ENCODE data around the gene DCAF6. TPM values are rescaled to one million over a fixed set of nuclear protein-coding genes. Genes with fewer than 3 reads are reported as not detected.

Gene DCAF6
- total RNA-seq, 1 experiment from 2014 or later, result 34.7 TPM

DNA sequence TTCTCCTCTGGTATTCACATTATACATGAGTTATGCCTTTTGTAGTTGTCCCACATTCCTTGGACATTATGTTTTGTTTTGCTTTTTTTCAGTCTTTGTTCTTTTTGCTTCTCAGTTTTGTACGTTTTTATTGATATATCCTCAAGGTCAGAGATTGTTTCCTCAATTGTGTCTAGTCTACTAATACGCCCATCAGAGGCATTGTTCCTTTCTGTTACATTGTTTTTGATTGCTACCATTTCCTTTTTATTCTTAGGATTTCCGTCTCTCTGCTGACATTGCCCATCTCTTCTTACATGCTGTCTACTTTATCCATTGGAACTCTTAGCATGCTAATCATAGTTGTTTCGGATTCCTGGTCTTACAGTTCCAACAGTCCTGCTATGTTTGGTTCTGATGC lies 28.2 kb downstream of the DCAF6 start:
- Histone ChIP-seq H3K4me3 (no peak overlapping the region), H3K4me1 (no peaks in the 10 kb centered on the region), H3K27me3 (no peaks in the 10 kb centered on the region), H3K9me3 (replicated peaks) (no peaks in the 10 kb centered on the region), H3K27ac (no peak overlapping the region), H3K36me3 (peaks cover 11% of the 10 kb centered on the region)
- no peak for DNase-seq

DNA sequence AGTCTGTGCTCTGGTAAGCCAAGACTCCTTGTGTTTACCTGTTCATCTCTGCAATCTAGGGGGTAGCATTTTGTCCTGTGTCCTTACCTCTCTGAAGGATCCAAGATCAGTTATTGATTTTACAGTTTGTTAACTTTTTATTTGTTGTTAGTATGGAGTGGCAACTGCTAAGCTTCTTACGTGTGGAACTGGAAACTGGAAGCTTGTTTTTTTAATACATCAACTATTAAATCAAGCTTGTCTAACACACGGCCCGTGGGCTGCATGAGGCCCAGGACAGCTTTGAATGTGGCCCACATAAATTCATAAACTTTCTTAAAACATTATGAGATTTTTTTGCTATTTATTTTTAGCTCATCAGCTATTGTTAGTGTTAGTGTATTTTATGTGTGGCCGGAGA lies 29.6 kb downstream of the DCAF6 start:
- Histone ChIP-seq H3K27ac (no peak overlapping the region), H3K4me1 (no peaks in the 10 kb centered on the region), H3K4me3 (no peak overlapping the region), H3K27me3 (no peaks in the 10 kb centered on the region), H3K36me3 (peaks cover 13% of the 10 kb centered on the region), H3K9me3 (replicated peaks) (no peaks in the 10 kb centered on the region)
- no peak for DNase-seq

DNA sequence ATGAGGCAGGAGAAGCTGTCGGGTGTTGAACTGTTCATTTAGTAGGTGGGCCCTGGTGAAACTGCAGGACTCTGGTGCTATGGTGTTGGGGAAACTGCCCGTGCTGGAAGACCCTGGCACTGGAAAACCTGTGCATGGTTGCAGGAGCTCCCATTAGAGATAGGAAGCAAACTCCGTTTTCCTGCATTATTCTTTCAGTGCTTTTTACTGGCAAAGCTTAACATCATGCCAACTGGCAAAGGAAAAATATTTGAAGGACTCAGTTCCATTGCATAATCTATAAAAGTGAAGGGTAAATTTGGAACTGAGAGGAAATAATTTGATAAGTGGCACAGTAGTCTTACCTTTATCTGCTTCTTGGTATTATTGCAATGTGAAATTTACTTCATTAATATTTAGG lies 32.1 kb downstream of the DCAF6 start:
- no peak overlapping the region for H3K4me3 ChIP-seq
- no peaks in the 10 kb centered on the region for H3K4me1 ChIP-seq
- no peak for DNase-seq
- no peak overlapping the region for H3K27ac ChIP-seq
- H3K9me3 ChIP-seq (replicated peaks), result no peaks in the 10 kb centered on the region
- H3K36me3 ChIP-seq, result peaks cover 15% of the 10 kb centered on the region
- no peaks in the 10 kb centered on the region for H3K27me3 ChIP-seq

DNA sequence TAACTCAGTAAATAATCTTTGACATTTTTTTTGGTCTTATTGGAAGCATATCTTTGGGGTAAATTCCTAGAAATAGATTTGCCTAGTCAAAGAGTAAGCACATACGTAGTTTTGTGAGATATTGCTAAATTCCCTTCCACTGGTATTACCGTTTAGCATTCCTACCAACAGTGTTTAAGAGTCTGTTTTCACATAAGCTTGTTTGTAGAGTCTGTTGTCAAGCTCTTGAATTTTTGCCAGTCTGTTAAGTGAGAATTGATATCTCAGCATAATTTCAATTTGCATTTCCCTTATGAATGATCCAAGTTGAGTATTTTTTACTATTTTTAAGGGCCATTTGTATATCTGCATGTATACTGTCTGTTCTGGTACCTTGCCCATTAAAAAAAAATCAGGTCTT lies 37.3 kb downstream of the DCAF6 start:
- no peak overlapping the region for H3K4me3 ChIP-seq
- no peaks in the 10 kb centered on the region; the same call in 1 of the 2 replicates for H3K9me3 ChIP-seq (replicated peaks)
- H3K27ac ChIP-seq, result no peak overlapping the region
- no peaks in the 10 kb centered on the region for H3K27me3 ChIP-seq
- H3K36me3 ChIP-seq, result peaks cover 13% of the 10 kb centered on the region
- no peaks in the 10 kb centered on the region for H3K4me1 ChIP-seq
- no peak for DNase-seq

DNA sequence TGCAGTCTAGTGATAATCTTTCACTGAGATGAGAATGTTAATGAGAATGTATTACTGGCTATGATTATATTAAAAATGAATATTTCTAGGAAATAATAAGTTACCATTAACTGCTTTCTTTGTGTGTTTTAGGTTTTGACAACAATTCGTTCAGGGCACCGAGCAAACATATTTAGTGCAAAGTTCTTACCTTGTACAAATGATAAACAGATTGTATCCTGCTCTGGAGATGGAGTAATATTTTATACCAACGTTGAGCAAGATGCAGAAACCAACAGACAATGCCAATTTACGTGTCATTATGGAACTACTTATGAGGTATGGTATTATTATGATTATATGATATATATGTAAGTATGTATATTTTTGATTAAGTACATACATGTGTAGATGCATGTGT lies 38.2 kb downstream of the DCAF6 start:
- no peak overlapping the region for H3K4me3 ChIP-seq
- no peaks in the 10 kb centered on the region; the same call in 1 of the 2 replicates for H3K9me3 ChIP-seq (replicated peaks)
- no peaks in the 10 kb centered on the region for H3K4me1 ChIP-seq
- no peak overlapping the region for H3K27ac ChIP-seq
- no peak for DNase-seq
- no peaks in the 10 kb centered on the region for H3K27me3 ChIP-seq
- H3K36me3 ChIP-seq, result peaks cover 9% of the 10 kb centered on the region

DNA sequence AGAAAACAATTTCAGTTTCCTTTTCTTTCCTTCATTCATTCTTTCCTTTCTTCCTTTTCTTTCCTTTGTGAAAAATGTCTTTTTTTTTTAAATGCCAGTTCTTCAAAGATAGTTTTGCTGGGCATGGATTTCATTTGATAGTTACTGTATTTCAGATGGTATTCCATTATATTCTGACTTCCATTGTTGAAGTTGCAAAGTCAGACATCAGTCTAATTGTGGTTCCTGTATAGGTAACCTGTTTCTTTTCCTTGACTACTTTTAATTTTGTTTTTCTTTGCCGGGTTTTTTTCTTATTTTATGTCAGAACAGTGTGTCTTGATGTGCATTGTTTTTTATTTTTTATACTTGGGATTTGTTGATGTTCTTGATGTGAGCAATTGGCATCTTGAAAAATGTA lies 40.8 kb downstream of the DCAF6 start:
- no peaks in the 10 kb centered on the region for H3K27me3 ChIP-seq
- H3K4me3 ChIP-seq, result no peak overlapping the region
- no peaks in the 10 kb centered on the region; the same call in 1 of the 2 replicates for H3K9me3 ChIP-seq (replicated peaks)
- DNase-seq, result no peak
- no peak overlapping the region for H3K27ac ChIP-seq
- no peaks in the 10 kb centered on the region for H3K4me1 ChIP-seq
- H3K36me3 ChIP-seq, result peaks cover 7% of the 10 kb centered on the region

DNA sequence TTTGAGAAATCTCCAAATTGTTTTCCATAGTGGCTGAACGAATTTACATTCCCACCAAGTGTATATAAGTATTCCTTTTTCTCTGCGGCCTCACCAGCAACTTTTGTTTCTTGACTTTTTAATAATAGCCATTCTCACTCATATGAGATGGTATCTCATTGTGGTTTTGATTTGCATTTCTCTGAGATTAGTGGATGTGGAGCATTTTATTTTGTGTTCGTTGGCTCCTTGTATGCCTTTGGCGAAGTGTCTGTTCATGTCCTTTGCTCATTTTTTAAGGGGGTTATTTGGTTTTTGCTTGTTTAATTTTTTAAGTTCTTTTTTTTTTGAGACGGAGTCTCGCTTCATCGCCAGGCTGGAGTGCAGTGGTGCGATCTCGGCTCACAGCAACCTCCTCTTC lies 45.5 kb downstream of the DCAF6 start:
- Histone ChIP-seq H3K9me3 (replicated peaks) (peaks cover 3% of the 10 kb centered on the region; the same call in 1 of the 2 replicates), H3K27me3 (no peaks in the 10 kb centered on the region), H3K4me1 (no peaks in the 10 kb centered on the region), H3K36me3 (peaks cover 13% of the 10 kb centered on the region; the same call in 1 of the 2 replicates), H3K4me3 (no peak overlapping the region), H3K27ac (no peak overlapping the region)
- no peak for DNase-seq

DNA sequence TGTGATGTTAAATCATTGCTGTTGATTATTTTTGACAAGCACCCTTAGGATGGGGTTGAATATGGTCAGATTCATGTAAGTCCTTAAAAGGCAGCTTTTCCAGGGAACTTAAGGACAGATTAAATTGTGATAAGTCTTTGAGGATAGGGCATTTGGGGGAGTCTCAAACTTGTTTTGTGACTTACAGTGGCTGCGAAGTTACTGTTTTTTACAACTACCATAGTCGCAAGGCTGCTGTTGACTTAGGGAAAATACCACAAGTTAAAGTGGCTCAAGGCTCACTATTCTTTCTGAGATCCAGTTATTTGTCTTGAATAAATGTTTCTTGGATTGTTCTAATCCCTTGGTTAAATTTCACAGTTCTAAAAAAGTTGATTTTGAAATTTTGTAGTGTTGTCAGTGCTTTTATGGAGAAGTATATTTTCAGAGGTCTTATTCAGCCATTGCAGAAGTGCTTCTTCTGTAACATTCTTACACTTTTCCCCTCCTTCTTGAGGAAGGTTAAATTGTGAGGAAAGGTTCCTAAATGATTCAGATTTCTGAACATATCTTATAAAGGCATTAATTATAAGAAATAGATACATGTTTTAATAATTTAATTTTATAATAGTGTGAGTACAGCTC lies 47.4 kb downstream of the DCAF6 start:
- peaks cover 15% of the 10 kb centered on the region; the same call in 1 of the 2 replicates for H3K36me3 ChIP-seq
- DNase-seq, result no peak
- H3K27ac ChIP-seq, result no peak overlapping the region
- no peak overlapping the region for H3K4me3 ChIP-seq
- H3K4me1 ChIP-seq, result no peaks in the 10 kb centered on the region
- no peaks in the 10 kb centered on the region for H3K27me3 ChIP-seq
- 0 out of 2 replicates have a peak, but pooled peaks cover 3% of the 10 kb centered on the region for H3K9me3 ChIP-seq (replicated peaks)

DNA sequence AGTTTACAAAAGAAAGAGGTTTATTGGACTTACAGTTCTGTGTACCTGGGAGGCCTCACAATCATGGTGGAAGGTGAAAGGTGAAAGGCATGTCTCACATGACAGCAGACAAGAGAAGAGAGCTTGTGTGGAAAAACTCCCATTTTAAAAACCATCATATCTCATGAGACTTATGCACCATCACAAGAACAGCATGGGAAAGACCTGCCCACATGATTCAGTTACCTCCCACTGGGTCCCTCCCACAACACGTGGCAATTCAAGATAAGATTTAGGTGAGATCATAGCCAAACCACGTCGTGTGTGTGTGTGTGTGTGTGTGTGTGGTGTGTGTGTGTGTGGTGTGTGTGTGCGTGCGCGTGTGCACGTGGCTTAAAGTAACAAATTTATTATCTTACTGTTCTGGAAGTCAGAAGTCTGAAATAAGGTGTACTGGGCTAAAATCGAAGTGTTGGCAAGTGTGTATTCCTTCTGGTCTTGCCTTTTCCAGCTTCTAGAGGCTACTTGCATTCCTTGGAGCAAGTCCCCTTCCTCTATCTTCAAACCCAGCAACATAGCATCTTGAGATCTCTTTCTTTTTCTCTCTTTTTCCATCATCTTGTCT lies 48.5 kb downstream of the DCAF6 start:
- H3K4me3 ChIP-seq, result no peak overlapping the region
- H3K36me3 ChIP-seq, result peaks cover 15% of the 10 kb centered on the region; the same call in 1 of the 2 replicates
- no peaks in the 10 kb centered on the region for H3K4me1 ChIP-seq
- no peak for DNase-seq
- H3K27ac ChIP-seq, result no peak overlapping the region
- 0 out of 2 replicates have a peak, but pooled peaks cover 3% of the 10 kb centered on the region for H3K9me3 ChIP-seq (replicated peaks)
- no peaks in the 10 kb centered on the region for H3K27me3 ChIP-seq

DNA sequence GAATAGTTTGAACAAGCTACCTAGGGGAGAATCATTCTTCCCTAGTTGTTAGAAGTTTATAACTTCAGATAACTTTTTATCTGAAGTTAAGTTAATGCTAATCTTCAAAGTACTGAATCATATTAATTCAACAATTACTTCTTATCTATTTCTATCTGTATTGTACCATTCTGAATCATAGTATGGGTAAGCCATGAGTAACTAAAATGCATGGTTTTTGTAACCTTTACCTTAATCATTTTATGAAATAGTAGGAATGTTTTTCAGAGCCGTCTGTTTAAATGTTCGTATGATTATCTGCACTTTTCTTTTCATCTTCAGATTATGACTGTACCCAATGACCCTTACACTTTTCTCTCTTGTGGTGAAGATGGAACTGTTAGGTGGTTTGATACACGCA lies 50.7 kb downstream of the DCAF6 start:
- Histone ChIP-seq H3K27ac (no peak overlapping the region), H3K36me3 (peaks cover 15% of the 10 kb centered on the region; the same call in 1 of the 2 replicates), H3K4me3 (no peak overlapping the region), H3K4me1 (no peaks in the 10 kb centered on the region), H3K27me3 (no peaks in the 10 kb centered on the region), H3K9me3 (replicated peaks) (0 out of 2 replicates have a peak, but pooled peaks cover 3% of the 10 kb centered on the region)
- no peak for DNase-seq

DNA sequence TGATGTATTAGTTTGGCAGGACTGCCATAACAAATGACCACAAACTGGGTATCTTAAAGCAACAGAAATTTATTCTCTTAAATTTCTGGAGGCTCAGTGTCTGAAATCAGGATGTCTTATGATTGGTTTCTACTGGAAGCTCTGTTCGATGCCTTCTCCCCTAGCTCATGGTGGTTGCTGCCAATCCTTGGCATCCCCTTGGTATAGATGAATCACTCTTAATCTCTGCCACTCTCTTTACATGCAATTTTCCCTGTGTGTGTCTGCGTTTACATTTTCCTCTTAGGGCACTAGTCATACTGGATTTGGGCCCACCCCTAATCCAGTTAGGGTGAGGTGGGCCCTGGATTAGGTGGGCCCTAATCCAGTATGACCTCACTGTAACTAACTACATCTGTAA lies 55.1 kb downstream of the DCAF6 start:
- H3K27ac ChIP-seq, result no peak overlapping the region
- DNase-seq, result no peak
- H3K9me3 ChIP-seq (replicated peaks), result no peaks in the 10 kb centered on the region
- no peaks in the 10 kb centered on the region for H3K4me1 ChIP-seq
- H3K27me3 ChIP-seq, result no peaks in the 10 kb centered on the region
- peaks cover 13% of the 10 kb centered on the region for H3K36me3 ChIP-seq
- H3K4me3 ChIP-seq, result no peak overlapping the region

DNA sequence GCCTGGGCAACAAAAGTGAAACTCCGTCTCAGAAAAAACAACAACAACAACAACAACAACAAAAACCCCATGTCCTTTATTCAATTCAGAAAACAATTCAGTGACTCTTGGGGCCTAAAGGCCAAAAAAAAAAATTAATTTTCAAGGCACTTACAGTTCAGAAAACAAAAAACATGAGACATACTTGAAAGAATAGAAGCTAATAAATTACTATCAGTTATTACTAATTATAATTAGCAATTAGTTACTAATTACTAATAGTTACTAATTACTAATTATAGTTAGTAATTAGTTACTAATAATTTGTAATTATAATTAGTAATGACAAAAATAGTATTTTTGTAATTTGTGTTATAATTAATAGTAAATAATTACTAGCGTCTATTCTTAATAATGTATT lies 57.2 kb downstream of the DCAF6 start:
- DNase-seq, result no peak
- peaks cover 10% of the 10 kb centered on the region for H3K36me3 ChIP-seq
- no peak overlapping the region for H3K4me3 ChIP-seq
- H3K4me1 ChIP-seq, result no peaks in the 10 kb centered on the region; the same call in 1 of the 2 replicates
- H3K27ac ChIP-seq, result no peak overlapping the region
- H3K27me3 ChIP-seq, result no peaks in the 10 kb centered on the region
- H3K9me3 ChIP-seq (replicated peaks), result no peaks in the 10 kb centered on the region

DNA sequence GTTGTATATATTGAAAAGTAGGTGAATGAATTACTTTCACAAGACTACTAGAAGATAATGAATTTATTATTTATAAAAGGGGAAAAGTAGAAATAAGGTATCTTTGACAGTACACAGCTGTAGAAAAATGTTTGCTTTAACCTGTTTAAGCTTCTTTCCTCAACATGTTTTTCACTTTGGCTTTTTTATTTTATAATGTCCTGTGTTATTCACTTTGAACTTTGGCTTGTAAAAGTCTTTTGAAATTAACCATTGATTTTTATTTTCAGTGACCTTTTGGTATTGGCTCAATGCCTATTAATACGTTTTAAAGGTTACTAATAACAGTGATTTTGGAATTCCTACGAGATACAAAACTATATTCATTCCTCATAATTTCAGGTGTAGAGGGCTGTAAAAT lies 58.1 kb downstream of the DCAF6 start:
- H3K4me3 ChIP-seq, result no peak overlapping the region
- no peaks in the 10 kb centered on the region; the same call in 1 of the 2 replicates for H3K4me1 ChIP-seq

DNA sequence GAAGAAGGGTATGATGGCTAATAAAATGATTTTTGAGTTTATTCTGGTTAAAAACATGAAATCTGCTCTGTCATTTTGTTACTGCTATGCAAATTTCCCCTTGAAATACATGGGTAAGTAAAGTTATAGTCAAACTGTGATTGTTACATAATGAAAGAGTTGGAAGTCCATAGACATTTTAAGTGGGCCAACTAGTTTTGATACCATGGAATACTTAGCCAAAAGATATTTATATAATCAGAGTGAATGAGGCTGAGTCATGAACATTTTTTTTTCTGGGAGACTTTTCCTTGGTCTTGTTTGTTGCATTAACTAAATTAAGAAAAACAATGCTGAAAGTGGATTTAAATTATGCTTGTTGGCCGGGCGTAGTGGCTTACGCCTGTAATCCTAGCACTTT lies 58.6 kb downstream of the DCAF6 start:
- Histone ChIP-seq H3K9me3 (replicated peaks) (no peaks in the 10 kb centered on the region), H3K27me3 (no peaks in the 10 kb centered on the region), H3K4me3 (no peak overlapping the region), H3K36me3 (peaks cover 12% of the 10 kb centered on the region), H3K27ac (no peak overlapping the region), H3K4me1 (no peaks in the 10 kb centered on the region; the same call in 1 of the 2 replicates)
- no peak for DNase-seq

More for the DNA sequence above, 58.1 kb downstream of the DCAF6 start:
- Histone ChIP-seq H3K36me3 (peaks cover 10% of the 10 kb centered on the region), H3K9me3 (replicated peaks) (no peaks in the 10 kb centered on the region), H3K27me3 (no peaks in the 10 kb centered on the region), H3K27ac (no peak overlapping the region)
- DNase-seq, result no peak

DNA sequence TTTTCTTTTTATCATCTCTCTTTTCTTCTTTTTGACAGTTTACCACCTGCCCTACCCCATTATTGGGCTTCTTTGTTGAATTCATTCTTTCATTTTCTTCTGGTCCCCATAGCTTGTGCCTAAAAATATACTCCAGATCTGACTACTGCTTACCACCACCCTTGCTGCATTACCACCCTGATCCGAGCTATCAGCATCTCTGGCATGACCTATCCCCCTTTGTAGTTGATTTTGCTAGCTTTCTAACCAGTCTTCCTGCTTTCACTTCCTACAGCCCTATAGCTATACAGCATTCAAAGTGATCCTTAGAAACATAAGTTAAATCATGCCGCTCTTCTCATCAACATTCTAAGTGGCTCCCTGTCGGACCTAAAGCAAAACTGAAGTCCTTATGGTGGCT lies 59.8 kb downstream of the DCAF6 start:
- H3K36me3 ChIP-seq, result peaks cover 12% of the 10 kb centered on the region

More for the DNA sequence above, 59.8 kb downstream of the DCAF6 start:
- DNase-seq, result no peak
- H3K4me1 ChIP-seq, result no peaks in the 10 kb centered on the region; the same call in 1 of the 2 replicates
- no peaks in the 10 kb centered on the region for H3K27me3 ChIP-seq
- no peak overlapping the region for H3K27ac ChIP-seq
- no peaks in the 10 kb centered on the region for H3K9me3 ChIP-seq (replicated peaks)
- H3K4me3 ChIP-seq, result no peak overlapping the region
